Subcutaneous preadipocyte (primary cell): ENCODE measurements around the gene SMIM8. TPM values are rescaled to one million over a fixed set of nuclear protein-coding genes. Genes with fewer than 3 reads are reported as not detected.

Experiments used
- total RNA-seq: library from RNA; depleted of rRNA; stranded (reverse); fragments of >200 nt; gene quantifications from 2 replicates; pipeline ENCODE4 v1.2.3, GENCODE V29; 2012

Gene SMIM8, protein sequence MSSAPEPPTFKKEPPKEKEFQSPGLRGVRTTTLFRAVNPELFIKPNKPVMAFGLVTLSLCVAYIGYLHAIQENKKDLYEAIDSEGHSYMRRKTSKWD
- 4.4 and 5.3 TPM in 2 replicates for total RNA-seq

DNA sequence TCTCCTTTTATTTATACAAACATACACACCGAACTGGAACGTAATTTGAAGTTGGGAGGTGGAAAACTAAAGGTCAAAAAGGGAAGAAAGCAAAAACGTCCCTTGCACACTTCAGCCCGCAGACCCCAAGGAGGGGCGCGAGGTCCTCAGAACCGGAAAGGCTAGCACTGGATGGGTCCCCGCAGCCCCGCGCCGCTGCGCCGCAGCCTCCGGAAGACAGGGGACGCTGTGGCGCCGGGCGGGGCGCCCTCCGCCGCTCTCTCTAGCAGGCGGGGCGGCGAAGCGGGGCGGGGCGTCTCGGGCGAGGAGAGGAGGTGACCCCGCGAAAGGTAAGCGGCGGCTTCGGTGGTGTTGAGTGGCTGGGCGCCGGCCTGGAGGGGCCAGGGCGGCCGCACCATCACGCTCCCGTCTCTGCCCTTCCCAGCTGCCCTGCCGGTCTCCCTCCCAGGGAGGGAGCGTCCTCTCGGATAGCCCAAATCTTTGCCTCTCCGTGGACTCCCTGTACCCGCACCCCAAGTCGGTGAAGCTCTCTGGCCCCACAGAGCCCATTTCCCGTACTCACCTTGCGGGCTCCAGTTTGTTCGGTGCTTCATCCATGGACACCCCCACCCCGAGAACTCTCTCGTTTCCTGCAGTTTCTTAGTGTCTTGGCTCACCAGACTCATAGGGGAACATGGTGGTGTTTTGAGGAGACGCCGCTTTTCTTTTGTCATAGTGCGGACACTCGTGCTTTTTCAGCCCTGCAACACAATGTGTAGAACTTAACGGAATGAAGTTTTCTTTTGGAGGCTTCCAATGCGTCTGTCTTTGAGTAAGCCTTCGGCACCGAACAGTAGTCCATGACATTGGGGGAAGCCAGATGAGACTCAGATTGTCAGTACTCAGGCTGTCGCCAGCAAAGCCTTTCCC is at the start of gene SMIM8:
Gene SMIM8, plus strand, starts transcription at position 285 of the 909 bp plus-strand sequence. CDS start 14,444 bp downstream, outside the sequence.

DNA sequence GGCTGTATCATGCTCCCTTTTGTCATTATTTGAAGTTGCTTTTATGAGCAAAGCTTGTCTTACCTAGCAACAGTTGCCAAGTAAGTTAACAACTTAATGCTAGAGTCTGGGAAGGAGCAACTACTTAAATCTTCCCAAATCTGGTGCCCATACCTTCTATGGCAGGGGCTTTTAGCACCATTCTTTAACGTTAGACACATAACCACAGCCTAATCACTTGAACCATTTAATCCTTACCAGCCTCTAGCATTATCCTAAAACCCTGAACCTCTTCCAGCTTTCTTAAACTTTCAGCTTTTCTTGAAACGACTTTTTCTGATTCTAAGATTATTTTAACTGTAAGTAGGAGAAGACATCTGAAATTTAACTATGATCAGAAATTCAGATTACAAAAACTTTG is 22.3 kb downstream of the SMIM8 start, which contains the start of gene C6orf163:
Gene C6orf163, plus strand, starts transcription at position 83 of the 400 bp plus-strand sequence. Its CDS starts 287 bp downstream, at position 370.

Other genes starting within 250 kb of the SMIM8 start
- gene CGA, start 227.5 kb upstream of the SMIM8 start, total RNA-seq: not detected in 2 replicates
- 19.5 and 20.9 TPM in 2 replicates for gene ZNF292, start 167.0 kb upstream of the SMIM8 start, total RNA-seq
- gene GJB7, start 6.7 kb downstream of the SMIM8 start, total RNA-seq: not detected in 2 replicates
- 2.7 and 2.9 TPM in 2 replicates for gene C6orf163, start 22.2 kb downstream of the SMIM8 start, total RNA-seq
- 0.20 and 0.37 TPM in 2 replicates for gene CFAP206, start 85.4 kb downstream of the SMIM8 start, total RNA-seq
- gene SLC35A1, start 150.4 kb downstream of the SMIM8 start, total RNA-seq: 12.9 and 15.6 TPM in 2 replicates